ENCODE results near the gene IFI30. TPM values are rescaled to one million over a fixed set of nuclear protein-coding genes. Genes with fewer than 3 reads are reported as not detected.

IFI30 gene
- total RNA-seq, 1 donor from 2014 or later: 682 TPM

GRCh38 chr19:18194554-18195238, 21.1 kb downstream of the IFI30 start:
- Histone ChIP-seq H3K27ac (peak overlapping the region; percentile 49), H3K9me3 (no peaks in the 10 kb centered on the region), H3K4me3 (peak overlapping the region; percentile 76), H3K27me3 (ENCODE audit: low read depth) (no peaks in the 10 kb centered on the region), H3K36me3 (peaks cover 35% of the 10 kb centered on the region), H3K4me1 (peaks cover 17% of the 10 kb centered on the region)
- no peak for TF ChIP-seq CTCF (IDR thresholded peaks at IDR 0.05)
- DNase-seq (no peak), ATAC-seq (no peak)
- intact Hi-C loops (cut with DNase I): no loop called here

GRCh38 chr19:18196511-18196845, 22.9 kb downstream of the IFI30 start:
- no peak overlapping the region for H3K4me3 ChIP-seq
- H3K27me3 ChIP-seq (ENCODE audit: low read depth): no peaks in the 10 kb centered on the region
- H3K9me3 ChIP-seq: no peaks in the 10 kb centered on the region
- intact Hi-C loops (cut with DNase I): no loop called here
- no peak for TF ChIP-seq CTCF (IDR thresholded peaks at IDR 0.05)
- H3K36me3 ChIP-seq: peaks cover 43% of the 10 kb centered on the region
- DNase-seq (no peak), ATAC-seq (no peak)
- H3K27ac ChIP-seq: no peak overlapping the region
- peaks cover 16% of the 10 kb centered on the region for H3K4me1 ChIP-seq

- peaks cover 43% of the 10 kb centered on the region for H3K36me3 ChIP-seq
- no peak for ATAC-seq
- intact Hi-C loops (cut with DNase I): no loop called here
- no peak for TF ChIP-seq CTCF (IDR thresholded peaks at IDR 0.05)
- H3K9me3 ChIP-seq: no peaks in the 10 kb centered on the region
- H3K27me3 ChIP-seq (ENCODE audit: low read depth): no peaks in the 10 kb centered on the region
- no peak overlapping the region for H3K27ac ChIP-seq
- no peak for DNase-seq
- H3K4me1 ChIP-seq: peaks cover 15% of the 10 kb centered on the region
- H3K4me3 ChIP-seq: no peak overlapping the region
Observed at GRCh38 chr19:18197306-18197705, 23.7 kb downstream of the IFI30 start.

- Histone ChIP-seq H3K9me3 (no peaks in the 10 kb centered on the region), H3K27ac (no peak overlapping the region), H3K27me3 (ENCODE audit: low read depth) (no peaks in the 10 kb centered on the region), H3K4me3 (no peak overlapping the region), H3K4me1 (peaks cover 21% of the 10 kb centered on the region), H3K36me3 (peaks cover 43% of the 10 kb centered on the region)
- intact Hi-C loops (cut with DNase I): no loop called here
- ATAC-seq (no peak), DNase-seq (no peak)
- TF ChIP-seq CTCF (IDR thresholded peaks at IDR 0.05): no peak
Observed at GRCh38 chr19:18197941-18198340, 24.3 kb downstream of the IFI30 start.

DNA sequence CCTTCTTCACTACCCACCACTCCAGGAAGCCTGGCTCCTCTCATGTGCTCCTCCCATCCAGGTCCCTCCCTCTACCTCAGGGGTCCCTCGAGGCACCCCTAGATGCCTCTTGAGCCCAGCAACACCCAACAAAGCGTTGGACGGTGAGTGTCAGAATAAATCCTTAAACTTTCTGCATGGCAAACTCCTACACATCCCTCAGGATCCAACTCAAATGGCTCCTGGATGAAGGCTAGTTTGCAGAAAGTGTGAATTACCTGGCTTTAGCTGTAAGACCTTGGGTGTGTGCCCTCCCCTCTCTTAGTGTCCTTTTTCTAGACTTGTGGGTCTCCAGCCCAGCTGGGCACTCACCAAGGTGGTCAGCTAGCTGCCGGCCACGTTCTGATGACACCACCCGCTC, 24.8 kb downstream of the IFI30 start:
- DNase-seq: no peak
- Histone ChIP-seq H3K27me3 (ENCODE audit: low read depth) (no peaks in the 10 kb centered on the region), H3K4me3 (no peak overlapping the region), H3K4me1 (peaks cover 26% of the 10 kb centered on the region), H3K9me3 (no peaks in the 10 kb centered on the region), H3K36me3 (peaks cover 43% of the 10 kb centered on the region), H3K27ac (no peak overlapping the region)
- intact Hi-C loops (cut with DNase I): no loop called here
- no peak for TF ChIP-seq CTCF (IDR thresholded peaks at IDR 0.05)
- ATAC-seq: no peak

Measured in lower lobe of right lung (tissue), 2 donors.